Measurements from ENCODE around the gene RAI1.

Gene RAI1

GRCh38 chr17:17754719-17755686 is 73.7 kb downstream of the RAI1 start:
- H3K4me3 ChIP-seq (ENCODE audit: low read depth, low read length) = no peak overlapping the region
- TF ChIP-seq CTCF (IDR thresholded peaks at IDR 0.05; ENCODE audit: control insufficient read depth, extremely low read depth, insufficient read depth) = no peak
- no peak for DNase-seq (ENCODE audit: low read depth)

GRCh38 chr17:17755715-17756114 is 74.5 kb downstream of the RAI1 start:
- no peak for DNase-seq (ENCODE audit: low read depth)
- no peak overlapping the region for H3K4me3 ChIP-seq (ENCODE audit: low read depth, low read length)
- no peak for TF ChIP-seq CTCF (IDR thresholded peaks at IDR 0.05; ENCODE audit: control insufficient read depth, extremely low read depth, insufficient read depth)

- no peak for DNase-seq (ENCODE audit: low read depth)
- TF ChIP-seq CTCF (IDR thresholded peaks at IDR 0.05; ENCODE audit: control insufficient read depth, extremely low read depth, insufficient read depth) = no peak
- H3K4me3 ChIP-seq (ENCODE audit: low read depth, low read length) = no peak overlapping the region
These were observed 76.1 kb downstream of the RAI1 start for GRCh38 chr17:17757391-17757791.

- no peak for TF ChIP-seq CTCF (IDR thresholded peaks at IDR 0.05; ENCODE audit: control insufficient read depth, extremely low read depth, insufficient read depth)
- no peak overlapping the region for H3K4me3 ChIP-seq (ENCODE audit: low read depth, low read length)
- no peak for DNase-seq (ENCODE audit: low read depth)
These were observed 76.9 kb downstream of the RAI1 start for GRCh38 chr17:17757956-17758845.

- TF ChIP-seq CTCF (IDR thresholded peaks at IDR 0.05; ENCODE audit: control insufficient read depth, extremely low read depth, insufficient read depth) = no peak
- H3K4me3 ChIP-seq (ENCODE audit: low read depth, low read length) = no peak overlapping the region
- DNase-seq (ENCODE audit: low read depth) = no peak
These were observed 77.8 kb downstream of the RAI1 start for GRCh38 chr17:17758941-17759563.

- no peak overlapping the region for H3K4me3 ChIP-seq (ENCODE audit: low read depth, low read length)
- TF ChIP-seq CTCF (IDR thresholded peaks at IDR 0.05; ENCODE audit: control insufficient read depth, extremely low read depth, insufficient read depth) = no peak
- no peak for DNase-seq (ENCODE audit: low read depth)
These were observed 79.1 kb downstream of the RAI1 start for GRCh38 chr17:17760350-17760749.
